CD4-positive, alpha-beta T cell treated with Interleukin-12 subunit alpha and Interleukin-12 subunit beta, for 1 hour (primary cell): ENCODE data around the gene RPA1.
"Not testable (repeated sequence)": the region's sequence is repeated elsewhere in the genome, so short reads cannot be mapped to it uniquely, and the experiment has no call there.

Experiments
- DNase-seq: peaks from one replicate; pipeline ENCODE4 v3.0.0-alpha.2; 2020

The RPA1 gene

DNA sequence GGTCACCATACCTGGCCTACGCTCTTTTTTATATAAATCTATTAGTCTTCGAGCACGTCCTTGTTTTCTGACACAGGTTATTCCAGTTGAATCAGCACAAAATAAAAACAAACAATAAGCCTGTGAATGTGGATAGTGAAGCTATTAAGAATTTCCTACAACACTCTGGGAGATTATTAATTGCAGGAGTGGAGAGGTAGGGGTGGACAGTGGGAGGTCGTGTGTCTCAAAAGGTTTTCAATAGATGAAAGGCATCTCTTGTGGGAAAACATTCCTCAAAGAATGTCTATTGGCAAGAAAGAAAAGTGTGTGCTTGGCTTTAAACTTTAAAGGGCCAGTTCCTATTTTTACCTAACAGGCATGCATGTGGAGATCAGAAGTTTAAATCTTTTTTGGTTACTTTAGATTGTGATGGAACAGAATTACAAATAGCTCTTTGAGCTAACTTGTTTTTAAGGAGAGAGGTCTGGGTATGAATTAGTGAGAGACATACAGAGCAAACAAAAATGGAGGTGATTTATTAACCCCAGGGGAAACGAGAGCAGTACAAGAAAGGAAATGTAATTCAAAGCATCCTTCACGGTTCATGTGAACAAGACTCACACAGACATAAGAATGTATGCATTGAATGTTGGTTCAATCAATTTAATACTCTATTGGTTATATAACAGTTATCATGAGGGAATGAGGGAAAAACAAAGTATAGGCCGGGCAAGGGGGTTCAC, 9.1 kb upstream of the RPA1 start:
- no peak for DNase-seq

DNA sequence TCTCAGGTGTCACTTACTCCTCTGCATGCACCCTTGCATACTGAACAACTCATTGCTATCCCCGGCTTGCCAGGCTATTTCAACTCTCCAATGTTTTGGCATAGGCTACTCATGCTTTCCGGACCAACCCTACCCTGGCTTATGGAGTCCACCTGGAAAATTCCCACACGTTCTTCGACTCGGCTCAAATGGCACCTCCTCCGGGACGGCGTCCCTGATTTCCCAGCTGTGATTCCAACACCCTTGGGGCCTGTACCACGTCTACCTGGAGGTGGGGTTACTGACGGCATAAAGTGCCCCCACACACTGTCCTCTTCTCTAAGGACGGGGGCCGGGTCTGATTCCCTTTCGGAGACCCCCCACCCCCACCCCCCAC, 601 bp upstream of the RPA1 start:
- no peak for DNase-seq

DNA sequence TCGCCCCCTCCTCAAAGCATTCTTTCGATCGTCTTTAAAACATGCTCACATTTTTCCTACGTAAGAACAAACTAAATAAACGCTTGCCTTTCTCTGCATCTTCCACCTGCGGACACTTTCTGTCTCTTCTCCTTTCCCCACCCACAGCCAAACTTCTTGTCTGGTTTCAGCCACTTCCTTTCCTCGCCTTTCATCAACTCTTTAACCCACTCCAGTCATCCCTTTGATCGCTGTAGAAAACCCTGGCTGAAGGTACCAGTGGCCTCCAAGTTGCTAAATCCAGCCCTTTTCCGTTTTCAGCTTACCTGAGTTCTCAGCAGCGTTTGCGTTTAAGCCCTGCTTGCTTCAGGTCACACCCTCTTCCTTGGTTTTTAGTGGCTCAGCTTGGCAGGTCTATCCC, 483 bp downstream of the RPA1 start:
- peak; percentile 33 for DNase-seq

DNA sequence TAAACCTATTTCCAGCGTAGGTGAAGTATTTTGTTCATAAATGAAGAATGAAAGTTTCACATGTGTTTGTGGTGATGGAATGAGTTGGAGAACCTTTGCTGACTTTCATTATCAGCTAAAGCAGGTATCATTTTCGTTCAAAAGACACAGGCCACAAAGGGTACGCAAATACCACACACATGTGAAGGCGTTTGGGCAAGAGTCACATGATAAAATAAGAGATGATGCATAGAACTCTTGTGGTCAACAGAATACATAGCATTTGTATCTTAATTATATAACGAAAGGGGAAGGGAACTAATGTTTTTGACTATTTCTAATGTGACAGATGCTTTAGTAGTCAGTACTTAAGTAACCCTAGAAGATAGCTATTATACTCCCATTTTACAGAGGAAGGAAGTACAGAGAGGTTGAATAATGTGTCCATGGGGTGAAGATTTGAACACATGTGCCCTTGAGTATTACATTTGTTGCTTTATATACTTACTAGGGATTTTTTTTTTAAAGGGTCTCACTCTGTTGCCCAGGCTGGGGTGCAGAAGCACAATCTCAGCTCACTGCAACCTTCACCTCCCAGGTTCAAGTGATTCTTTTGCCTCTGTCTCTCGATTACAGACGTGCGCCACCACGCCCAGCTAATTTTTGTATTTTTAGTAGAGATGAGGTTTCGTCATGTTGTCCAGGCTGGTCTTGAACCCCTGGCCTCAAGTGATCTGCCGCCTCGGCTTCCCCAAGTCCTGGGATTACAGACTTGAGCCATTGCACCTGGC, 4.8 kb downstream of the RPA1 start:
- peak; percentile 26 for DNase-seq

DNA sequence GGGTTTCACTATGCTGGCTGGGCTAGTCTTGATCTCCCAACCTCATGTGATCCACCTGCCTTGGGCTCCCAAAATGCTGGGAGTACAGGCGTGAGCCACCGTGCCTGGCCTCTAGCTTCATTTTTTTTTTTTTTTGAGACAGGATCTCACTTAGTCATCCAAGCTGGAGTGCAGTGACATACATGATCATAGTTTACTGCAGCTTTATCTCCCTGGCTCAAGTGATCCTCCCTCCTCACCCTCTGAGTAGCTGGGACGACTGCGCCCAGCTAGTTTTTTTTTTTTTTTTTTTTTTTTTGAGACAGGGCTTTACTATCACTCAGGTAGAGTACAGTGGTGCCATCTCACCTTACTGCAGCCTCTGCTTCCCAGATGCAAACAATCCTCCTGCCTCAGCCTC, 9.7 kb downstream of the RPA1 start:
- DNase-seq, result no peak

DNA sequence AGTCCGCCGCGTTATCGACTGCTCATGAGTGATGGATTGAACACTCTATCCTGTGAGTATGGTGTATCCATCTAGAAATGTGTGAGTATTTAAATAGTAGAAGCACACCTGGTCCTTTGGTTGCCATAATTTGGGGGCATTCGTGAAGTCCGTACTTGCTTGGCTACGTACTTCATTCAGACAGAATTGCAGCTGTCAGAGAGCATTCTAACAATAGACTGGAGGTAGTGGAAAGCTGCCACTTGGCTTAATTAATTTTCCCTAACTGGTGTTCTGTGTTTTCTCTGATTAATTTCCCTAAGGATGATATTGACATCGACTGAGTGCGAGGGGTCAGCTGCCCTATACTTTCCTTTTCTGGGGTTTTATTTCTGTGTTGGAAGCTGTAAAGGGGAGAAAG, 14.1 kb downstream of the RPA1 start:
- DNase-seq, result no peak

DNA sequence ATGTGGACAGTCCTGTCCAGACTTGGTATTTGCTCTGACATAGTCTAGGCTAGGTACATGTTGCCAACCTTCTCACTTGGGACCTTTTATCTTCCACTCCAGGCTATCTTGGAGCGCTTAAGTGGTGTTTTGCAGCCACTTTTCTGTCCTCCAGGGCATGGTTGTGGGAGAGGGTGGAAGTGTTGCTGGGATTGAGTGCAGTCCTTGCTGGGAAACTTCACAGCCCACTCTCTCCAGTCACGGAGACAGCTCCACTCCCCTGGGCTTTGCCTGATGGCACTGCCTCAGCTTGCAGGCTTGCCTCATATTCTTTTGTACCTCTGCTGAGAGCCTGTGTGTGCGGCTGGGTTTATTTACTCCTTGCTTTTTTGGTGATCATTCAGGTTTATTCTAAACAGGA, 17.4 kb downstream of the RPA1 start:
- DNase-seq, result no peak

DNA sequence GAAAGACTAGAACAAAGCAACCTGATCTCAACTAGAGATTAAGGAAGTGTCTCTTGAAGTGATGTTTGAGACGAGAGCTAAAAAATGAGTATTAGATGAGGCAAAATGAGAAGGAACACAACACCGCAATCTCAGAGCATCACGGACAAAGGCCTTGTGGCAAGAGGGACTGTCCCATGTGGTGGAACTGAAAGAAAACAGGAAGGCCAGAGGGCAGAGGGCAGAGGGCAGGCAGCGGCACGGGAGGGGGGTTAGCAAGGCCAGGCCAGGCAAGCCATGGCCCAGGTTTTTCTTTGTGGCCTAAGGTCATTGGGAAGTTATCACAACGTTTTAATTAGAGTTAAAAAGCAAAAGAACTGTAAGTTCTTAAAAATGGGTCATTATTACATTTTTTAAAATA, 22.5 kb downstream of the RPA1 start:
- no peak for DNase-seq

DNA sequence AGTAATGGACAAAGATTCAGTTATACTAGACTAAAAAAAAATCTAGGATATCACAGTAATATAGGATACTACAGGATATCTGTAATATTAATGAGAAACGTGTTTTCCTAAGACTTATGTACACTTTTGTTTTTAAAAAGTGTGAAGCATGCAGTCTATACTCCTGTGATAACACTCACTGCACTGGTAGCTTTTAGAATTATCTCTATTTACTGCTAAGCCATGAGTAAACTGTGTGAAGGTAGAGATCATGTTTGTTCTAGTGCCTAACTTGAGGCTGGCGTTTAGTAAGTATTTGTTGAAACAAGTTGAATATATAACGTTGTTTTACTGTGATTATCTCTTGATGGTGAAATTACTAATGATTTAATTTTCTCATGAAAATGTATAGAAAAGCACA, 23.9 kb downstream of the RPA1 start:
- no peak for DNase-seq

DNA sequence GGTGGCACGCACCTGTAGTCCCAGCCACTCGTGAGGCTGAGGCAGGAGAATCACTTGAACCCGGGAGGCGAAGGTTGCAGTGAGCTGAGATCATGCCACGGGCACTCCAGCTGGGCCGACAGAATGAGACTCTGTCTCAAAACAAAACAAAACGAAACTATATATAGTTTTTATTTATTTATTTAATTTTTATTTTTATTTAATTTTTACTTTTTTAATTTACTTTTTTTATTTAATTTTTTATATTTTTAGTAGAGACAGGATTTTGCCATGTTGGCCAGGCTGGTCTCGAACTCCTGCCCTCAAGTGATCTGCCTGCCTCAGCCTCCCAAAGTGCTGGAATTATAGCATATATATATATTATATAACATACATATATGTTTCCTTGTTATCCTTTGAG, 26.7 kb downstream of the RPA1 start:
- DNase-seq, result not testable (repeated sequence)

DNA sequence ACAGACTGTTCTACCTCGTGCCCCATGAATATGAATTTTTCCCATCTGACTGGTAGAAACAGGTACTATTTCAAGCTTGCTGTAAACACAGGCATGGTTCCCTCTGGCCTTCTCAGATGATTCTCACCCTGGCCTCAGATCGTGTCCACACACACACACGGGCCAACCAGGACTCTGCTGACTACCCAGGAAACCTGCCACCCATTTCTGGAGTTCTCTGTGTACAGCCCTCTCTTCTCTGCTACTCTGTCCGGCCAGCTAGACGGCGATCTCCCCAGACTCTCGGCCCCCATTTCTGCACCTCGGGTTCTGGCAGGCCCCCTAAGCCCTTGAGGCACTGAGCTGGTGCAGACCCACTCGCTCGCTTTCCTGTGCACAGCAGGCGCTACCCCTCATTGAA, 31.2 kb downstream of the RPA1 start:
- no peak for DNase-seq

DNA sequence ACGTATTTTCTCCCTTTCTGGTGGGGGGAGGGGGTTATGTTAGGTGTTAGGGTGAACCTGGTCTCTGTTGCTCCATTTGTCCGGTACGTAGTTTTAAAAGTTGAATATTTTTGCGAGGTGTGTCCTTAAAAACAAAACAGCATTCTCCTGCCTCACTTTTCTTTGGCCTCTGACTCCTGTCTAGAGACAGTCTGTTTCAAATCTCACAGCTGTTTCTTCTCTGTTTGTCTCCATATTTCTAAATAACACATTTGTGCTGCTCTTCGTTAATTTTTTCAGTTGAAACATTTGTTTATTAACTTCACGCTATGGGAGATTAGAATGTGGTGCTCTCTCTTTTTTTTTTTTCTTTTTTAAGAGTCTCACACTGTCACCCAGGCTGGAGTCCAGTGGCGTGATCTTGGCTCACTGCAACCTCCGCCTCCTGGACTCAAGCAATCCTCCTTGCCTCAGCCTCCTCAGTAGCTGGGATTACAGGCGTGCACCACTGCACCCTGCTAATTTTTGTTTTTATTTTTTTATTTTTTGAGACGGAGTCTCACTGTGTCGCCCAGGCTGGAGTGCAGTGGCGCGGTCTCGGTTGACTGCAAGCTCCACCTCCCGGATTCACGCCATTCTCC, 31.7 kb downstream of the RPA1 start:
- no peak for DNase-seq

DNA sequence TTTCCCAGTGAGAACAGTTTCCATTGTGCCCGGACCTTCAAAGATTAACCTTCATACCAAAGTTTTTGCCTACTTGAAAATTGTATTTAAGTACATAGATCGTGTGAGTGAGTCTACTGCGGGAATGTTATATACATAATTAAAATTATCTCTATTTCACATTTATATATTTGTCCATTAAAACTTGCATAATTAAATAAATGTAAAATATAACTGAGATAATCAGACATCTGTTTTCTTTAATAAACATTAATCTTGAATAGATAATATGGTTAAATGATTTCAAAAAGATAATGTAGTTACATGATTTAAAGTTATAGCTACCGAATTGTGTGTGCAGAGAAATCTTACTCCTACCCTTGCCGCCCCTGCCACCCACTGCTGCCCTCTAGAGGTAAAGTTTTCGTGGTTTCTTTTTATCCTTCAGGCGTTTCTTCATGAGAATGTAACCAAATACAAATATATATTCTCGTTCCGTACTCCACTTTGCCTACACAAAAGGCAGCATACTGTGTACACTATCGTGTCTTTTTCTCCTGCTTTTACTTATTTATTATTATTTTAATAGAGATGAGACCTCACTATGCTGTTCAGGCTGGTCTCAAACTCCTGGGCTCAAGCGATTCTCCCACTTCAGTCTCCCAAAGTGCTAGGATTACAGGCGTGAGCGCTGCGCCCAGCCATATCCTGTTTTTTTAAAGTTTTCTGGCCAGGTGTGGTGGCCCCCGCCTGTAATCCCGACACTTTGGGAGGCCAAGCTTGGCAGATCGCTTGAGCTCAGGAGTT, 35.6 kb downstream of the RPA1 start:
- DNase-seq, result peak; percentile 79

DNA sequence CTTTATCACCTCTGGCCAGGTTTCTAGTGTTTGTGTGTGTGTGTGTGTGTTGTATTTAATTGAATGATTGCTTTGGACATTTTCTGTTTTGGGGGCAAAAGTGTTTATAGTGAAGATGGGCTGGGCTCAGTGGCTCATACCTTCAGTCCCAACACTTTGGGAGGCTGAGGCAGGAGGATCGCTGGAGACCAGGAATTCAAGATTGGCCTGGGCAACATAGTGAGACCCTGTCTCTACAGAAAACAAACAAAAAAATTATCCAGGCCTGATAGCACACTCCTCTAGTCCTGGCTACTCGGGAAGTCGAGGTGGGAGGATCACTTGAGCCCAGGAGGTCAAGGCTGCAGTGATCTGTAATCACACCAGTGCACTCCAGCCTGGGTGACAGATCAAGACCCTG, 37.5 kb downstream of the RPA1 start:
- DNase-seq, result no peak

DNA sequence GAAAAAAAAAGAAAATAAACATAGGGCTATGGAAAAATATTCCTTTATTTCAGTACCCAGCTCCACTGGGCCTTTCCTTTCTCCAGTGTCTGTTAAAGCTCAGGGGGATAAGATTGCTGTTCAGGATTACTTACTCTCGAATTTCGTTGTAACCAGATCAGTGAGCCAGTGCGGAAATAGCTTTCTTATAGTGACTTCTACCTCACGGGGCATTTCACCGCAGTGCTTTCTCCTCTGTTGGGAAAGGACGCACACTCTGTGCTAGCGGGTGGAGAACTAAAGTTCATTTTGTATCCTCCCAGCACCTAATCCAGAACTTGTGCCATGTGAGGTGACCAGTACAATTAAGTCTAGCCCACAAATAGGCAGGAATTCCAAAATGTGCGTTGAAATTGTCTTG, 38.3 kb downstream of the RPA1 start:
- no peak for DNase-seq

DNA sequence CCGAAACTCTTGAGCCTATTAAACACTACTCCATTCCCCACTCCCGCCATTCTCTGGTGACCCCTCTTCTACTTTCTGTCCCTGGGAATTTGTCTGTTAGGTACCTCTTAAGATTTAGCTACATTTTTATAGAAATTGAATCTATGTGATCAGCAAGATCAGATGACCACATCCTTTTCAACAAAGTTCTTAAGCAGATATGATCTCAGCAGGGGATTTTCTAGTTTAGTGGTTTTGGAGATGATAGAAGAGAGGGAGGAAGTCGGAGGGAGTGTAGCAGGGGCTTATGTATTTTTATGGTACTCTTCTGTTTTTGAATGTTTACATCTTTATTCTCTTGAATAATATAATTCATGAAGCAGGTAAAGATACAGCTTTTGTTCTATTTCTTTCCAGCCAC, 40.8 kb downstream of the RPA1 start:
- peak; percentile 74 for DNase-seq

DNA sequence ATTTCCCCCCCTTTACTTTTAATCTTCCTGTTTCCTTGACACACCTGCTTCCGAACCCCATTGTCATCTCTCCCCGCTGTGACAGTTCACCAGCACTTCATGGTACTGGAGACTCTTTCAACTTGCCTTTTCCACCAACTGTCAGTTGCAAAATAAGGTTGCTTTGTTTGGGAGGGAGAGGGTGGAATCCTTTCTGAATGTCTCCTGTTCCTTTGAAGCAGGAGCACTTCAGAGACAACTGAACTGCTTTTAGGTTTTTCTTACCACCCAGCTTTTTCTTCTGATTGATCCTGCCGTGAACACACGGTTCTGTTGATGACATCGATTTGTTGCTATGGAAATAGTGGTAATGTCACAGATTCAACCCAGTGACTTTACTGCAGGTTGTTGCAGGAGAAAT, 42.0 kb downstream of the RPA1 start:
- peak; percentile 76 for DNase-seq

DNA sequence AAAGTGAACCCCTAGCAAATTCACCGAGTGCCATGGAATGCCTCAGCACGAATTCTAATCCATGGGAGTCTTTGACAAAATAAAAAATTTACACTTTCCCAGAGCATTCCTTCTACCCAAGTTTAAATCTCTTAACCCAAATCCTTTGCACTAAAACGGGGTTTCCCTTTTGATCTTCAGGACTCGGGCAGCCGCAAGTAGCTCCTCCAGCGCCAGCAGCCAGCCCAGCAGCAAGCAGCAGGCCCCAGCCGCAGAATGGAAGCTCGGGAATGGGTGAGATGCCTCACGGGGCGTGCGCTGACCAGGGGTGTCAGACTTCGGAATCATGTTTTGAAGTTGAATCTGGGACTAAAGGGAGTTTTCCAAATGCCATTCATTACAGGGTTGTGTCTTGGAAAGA, 42.4 kb downstream of the RPA1 start:
- no peak for DNase-seq

DNA sequence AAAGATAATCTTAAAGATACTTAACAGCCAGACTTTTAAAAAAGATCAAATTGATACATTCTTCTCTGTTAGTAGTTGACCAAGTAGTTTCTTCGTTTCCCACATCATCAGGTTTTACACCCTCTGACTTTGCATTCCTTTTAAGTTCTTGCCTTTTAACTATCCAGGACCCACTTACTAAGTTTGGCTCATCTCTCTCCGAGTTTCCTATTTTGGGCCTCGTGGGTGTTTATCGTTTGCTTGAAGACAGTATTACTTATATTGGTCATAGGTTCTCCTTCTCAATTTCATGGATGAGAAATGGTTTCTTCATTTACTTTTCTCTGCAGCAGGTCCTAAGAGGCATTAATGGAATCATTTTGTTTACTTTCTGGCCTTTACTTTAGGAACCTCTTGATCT, 43.2 kb downstream of the RPA1 start:
- no peak for DNase-seq

DNA sequence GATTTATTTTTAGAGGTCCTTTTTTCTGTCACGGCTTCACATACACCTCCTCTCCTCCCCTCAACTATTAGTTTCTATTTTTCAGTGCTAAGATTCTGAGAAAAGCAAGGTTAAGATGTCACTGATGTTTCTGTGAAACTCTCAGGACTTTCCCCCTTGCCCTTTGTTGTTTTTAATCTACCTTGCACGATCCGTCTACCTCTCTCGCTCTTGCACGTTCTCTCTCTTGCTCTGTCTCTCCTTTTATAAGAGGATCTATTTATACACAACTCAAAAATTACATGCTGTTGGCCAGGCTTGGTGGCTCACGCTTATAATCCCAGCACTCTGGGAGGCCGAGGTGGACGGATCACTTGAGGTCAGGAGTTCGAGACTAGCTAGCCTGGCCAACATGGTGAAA, 43.6 kb downstream of the RPA1 start:
- peak; percentile 55 for DNase-seq

DNA sequence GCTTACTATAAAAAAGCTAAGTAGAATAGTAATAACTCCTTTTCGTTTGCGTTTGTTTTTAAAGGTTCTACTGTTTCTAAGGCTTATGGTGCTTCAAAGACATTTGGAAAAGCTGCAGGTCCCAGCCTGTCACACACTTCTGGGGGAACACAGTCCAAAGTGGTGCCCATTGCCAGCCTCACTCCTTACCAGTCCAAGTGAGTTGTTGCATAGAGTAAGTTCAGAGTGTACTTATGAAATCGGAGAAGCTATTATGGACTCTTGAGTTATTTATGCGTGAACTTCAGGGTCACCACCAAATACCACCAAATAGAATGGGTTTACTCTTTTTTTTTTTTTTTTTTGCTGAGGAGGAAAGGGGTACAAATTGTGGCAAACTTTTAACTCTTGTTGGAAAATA, 45.8 kb downstream of the RPA1 start:
- no peak for DNase-seq

DNA sequence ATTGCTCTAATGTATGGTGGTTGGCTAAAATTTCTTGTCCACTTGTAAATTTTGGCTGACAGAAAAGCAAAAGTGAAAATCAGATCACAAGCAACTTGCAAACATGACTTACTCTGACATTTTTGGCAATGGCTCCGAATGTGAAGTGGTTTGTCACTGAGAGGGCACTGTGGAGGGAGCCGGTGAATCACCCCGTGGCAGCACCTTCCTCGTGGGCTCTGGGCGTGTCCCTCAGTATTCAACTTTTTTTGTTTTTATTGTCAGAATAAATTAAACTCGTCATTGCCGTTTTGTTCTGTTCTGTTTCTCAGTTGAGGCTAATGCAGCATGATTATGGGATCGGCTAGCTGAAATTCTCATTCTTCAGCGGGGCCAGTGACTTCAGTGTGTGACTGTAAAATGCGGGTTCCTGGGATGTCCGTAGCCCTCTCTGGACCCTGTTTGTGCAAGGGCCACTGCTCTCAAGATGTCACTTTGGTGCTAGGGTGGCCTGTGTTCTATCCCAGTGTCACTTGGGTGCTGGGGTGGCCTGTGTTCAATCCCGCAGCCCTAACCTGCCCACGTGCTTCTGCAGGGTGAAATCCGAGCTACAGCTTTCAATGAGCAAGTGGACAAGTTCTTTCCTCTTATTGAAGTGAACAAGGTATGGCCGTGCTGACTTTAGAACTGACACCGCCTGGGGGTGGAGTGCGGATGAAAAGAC, 48.8 kb downstream of the RPA1 start:
- no peak for DNase-seq
